Lower leg skin (tissue), 4 donors: ENCODE measurements around the gene EPSTI1. TPM values are rescaled to one million over a fixed set of nuclear protein-coding genes. Genes with fewer than 3 reads are reported as not detected.

Experiments used
- DNase-seq, 2 donors: peaks; one replicate each; pipeline ENCODE4 v3.0.0-alpha.2; 2019; ENCODE audit warnings: low spot score in 2 of 2
- H3K4me3 ChIP-seq: fragments of 200-600 bp; sonication (generic); 2 replicates; pipeline ENCODE4 v1.5.1; 2017; ENCODE audit warnings: mild to moderate bottlenecking, low read depth; ENCODE audit not compliant: poor library complexity, severe bottlenecking
- CTCF ChIP-seq, 3 donors: fragments of 450-650 bp; IDR thresholded peaks; one replicate each; pipeline ENCODE4 v1.5.1; 2016; ENCODE audit warnings: antibody characterized with exemption in 3 of 3, mild to moderate bottlenecking in 3 of 3, moderate library complexity in 2 of 3
- POLR2A ChIP-seq, 2 donors: fragments of 450-650 bp; IDR thresholded peaks; one replicate each; pipeline ENCODE4 v1.6.1; 2016 to 2017; ENCODE audit warnings: antibody characterized with exemption in 2 of 2, mild to moderate bottlenecking in 1 of 2, moderate library complexity in 1 of 2
- WGBS, 2 donors: methylation state at CpG; one replicate each; pipeline ENCODE4 v1.1.5; 2018; 5-methylcytosine and 5-hydroxymethylcytosine counted together
- intact Hi-C: fragments of 100-400 bp; cut with DNase I; formaldehyde crosslinking; loops from one replicate; pipeline ENCODE4 v1.15.0; 2023; ENCODE audit warnings: low total_unique reads
- total RNA-seq, 4 donors: library from RNA; depleted of rRNA; stranded (reverse); fragments of >200 nt; gene quantifications; one replicate each; pipeline ENCODE4 v1.1.0, GENCODE V29; 2016

The EPSTI1 gene
- total RNA-seq, 4 donors from 2014 or later, result 0.79 to 4.8 (median 0.91) TPM; not detected in 1

DNA sequence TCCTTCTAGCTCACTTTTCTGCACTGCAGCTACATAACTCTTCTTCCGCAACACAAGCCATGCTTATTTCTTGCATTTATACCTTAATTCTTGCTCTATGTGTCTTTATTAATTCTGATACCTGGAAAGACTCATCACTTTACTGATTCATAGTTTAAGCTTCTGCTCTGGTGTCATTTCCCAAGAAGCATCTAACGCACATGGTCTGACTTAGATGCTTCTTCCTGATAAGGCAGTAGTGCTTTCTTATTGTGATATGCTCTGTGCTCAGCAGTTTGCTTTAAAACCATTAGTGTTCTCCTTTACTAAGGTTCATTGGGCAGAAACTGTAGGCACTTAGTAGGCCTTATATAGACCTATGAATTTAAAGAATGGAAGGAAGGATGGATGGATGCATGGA, 66.4 kb downstream of the EPSTI1 start:
- H3K4me3 ChIP-seq, result no peak overlapping the region
- TF ChIP-seq CTCF (IDR thresholded peaks at IDR 0.05), result no peak
- no peak for TF ChIP-seq POLR2A (IDR thresholded peaks at IDR 0.05)
- 89 to 93% methylated on average over 2 of the region's 2 CpGs for WGBS, 2 donors
- intact Hi-C loops, result no loop called here
- DNase-seq, result no peak

DNA sequence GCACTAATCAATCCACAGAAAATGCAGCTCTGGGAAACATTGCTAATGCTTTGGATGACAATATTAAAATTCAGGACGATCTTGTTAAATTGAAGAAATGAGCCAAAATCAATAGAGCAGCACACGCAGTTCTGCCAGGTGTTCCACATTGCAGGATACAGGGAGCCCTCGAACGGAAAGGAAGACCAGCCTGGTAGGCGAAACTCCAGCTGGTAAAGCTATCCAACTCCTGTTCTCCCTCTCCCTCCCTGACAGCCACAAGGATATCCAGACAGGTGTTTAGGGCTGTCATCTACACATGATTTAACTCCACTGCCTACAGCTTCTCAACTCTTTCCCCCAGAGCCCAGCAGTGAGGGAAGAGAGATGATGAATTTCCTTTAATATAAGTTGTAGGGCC, 67.7 kb downstream of the EPSTI1 start:
- intact Hi-C loops, result no loop called here
- TF ChIP-seq POLR2A (IDR thresholded peaks at IDR 0.05) (no peak), CTCF (IDR thresholded peaks at IDR 0.05) (no peak)
- no peak overlapping the region for H3K4me3 ChIP-seq
- WGBS, 2 donors, result 65 to 78% methylated on average over 5 of the region's 5 CpGs
- DNase-seq, result no peak

GRCh38 chr13:42907745-42908144, 84.3 kb downstream of the EPSTI1 start:
- no peak for DNase-seq
- no peak overlapping the region for H3K4me3 ChIP-seq
- TF ChIP-seq POLR2A (IDR thresholded peaks at IDR 0.05) (no peak), CTCF (IDR thresholded peaks at IDR 0.05) (no peak)
- intact Hi-C loops, result no loop called here
- 91 to 93% methylated on average over 4 of the region's 4 CpGs for WGBS, 2 donors

DNA sequence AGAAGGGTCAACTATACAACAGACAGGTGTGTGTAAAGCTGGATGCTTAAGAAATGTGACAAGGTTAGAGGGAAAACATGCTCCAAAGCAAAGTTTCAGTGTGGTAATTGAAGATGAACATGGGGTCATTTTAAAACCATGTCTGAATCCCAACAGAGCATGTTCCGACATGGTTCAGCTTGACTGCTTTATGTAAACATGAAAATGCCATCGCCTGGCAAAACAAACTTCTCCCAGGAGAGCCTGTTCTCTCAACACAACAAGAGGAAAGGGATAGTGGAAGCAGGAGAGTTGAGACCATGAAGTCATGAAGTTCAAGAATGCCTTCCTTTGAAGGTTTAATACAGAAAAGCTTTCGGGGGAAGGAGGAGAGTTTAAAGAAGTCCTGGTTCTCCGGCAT, 85.8 kb downstream of the EPSTI1 start:
- 87 to 91% methylated on average over 4 of the region's 4 CpGs for WGBS, 2 donors
- DNase-seq, result no peak
- no peak overlapping the region for H3K4me3 ChIP-seq
- TF ChIP-seq POLR2A (IDR thresholded peaks at IDR 0.05) (no peak), CTCF (IDR thresholded peaks at IDR 0.05) (no peak)
- intact Hi-C loops, result no loop called here

GRCh38 chr13:42905579-42905978, 86.5 kb downstream of the EPSTI1 start:
- intact Hi-C loops, result no loop called here
- TF ChIP-seq CTCF (IDR thresholded peaks at IDR 0.05) (no peak), POLR2A (IDR thresholded peaks at IDR 0.05) (no peak)
- no peak overlapping the region for H3K4me3 ChIP-seq
- DNase-seq, result no peak
- WGBS, 2 donors, result 59 to 73% methylated on average over 2 of the region's 2 CpGs

DNA sequence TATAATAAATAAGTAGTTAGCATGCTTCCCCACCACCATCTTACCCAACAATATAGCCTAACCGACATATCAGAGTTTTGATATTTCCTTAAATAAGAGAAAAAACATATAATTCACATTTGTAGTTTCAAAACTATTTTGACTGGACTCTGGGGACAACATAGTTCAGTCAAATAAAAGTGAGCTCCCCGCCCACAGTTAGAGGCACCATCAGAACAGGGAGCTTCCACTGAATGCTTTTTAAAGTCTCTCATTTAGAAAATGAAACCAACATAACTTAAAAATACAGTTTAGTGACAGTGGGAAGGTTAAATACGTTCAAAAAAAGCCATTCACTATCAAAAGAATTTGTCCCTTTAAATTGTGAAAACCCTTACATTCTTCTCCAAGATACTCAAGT, 92.8 kb downstream of the EPSTI1 start:
- DNase-seq, result no peak
- 81 to 86% methylated on average over 3 of the region's 3 CpGs for WGBS, 2 donors
- no peak overlapping the region for H3K4me3 ChIP-seq
- intact Hi-C loops, result no loop called here
- TF ChIP-seq POLR2A (IDR thresholded peaks at IDR 0.05) (no peak), CTCF (IDR thresholded peaks at IDR 0.05) (no peak)
